SKM-1 (cell line): ENCODE results near the gene SNTG2.
"Not testable (repeated sequence)": the region's sequence is repeated elsewhere in the genome, so short reads cannot be mapped to it uniquely, and the experiment has no call there.

Experiments
- DNase-seq: peaks from one replicate; lab custom pipeline; 2025; ENCODE audit not compliant: unreplicated experiment; lab: John Stamatoyannopoulos, UW

The SNTG2 gene

GRCh38 chr2:1088940-1089339 is 138.3 kb downstream of the SNTG2 start:
- DNase-seq = no peak

GRCh38 chr2:1091895-1092585 is 141.4 kb downstream of the SNTG2 start:
- no peak for DNase-seq

GRCh38 chr2:1093668-1094067 is 143.0 kb downstream of the SNTG2 start:
- not testable (repeated sequence) for DNase-seq

GRCh38 chr2:1097101-1097500 is 146.5 kb downstream of the SNTG2 start:
- no peak for DNase-seq

DNA sequence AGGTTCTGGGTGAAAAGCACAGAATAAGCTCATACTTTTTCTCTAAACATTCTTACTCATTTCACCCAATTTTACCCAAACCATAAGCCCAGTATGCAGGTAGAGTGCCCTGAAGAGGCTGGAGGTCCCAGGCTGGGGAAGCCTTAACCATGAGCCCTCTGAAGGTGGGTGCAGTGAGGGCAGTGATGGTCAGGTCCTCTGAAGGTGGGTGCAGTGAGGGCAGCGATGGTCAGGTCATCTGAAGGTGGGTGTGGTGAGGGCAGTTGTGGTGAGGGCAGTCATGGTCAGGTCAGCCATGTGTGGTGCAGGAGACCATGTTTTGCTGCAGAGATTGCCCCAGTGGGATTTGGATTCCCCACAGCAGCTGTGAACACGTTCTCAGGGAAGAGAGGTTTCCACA is 148.8 kb downstream of the SNTG2 start:
- DNase-seq = no peak

- DNase-seq = no peak
Measured at GRCh38 chr2:1101011-1101782, 150.5 kb downstream of the SNTG2 start.

DNA sequence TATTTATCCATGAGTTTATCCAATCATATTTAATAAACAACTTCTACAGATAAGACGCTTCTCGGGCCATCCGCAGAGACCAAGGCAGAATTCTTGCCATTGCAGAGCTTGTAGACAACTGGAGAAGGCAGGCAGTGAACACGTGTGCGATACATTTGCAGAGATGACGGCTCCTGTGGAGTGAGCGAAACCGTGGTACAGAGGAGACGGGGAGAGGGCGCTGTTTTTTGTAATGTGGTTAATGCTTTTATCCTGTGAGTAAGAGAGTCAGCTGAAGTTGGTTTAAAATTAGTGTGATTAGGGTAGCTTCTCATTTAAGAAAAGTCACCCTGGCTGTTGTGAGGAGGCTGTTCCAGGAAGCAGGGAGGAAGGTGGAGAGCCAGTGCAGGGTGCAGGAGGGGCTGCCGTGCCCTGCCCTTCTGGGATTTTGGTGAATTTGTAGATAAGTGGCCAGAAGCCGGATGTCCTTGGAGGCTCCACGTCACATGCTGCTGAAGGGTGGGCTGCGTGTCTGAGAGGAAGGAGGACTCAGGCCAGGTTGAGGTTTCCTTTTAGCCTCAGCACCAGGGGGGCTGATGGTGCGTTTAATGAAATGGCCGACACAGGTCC is 151.4 kb downstream of the SNTG2 start:
- DNase-seq = no peak

DNA sequence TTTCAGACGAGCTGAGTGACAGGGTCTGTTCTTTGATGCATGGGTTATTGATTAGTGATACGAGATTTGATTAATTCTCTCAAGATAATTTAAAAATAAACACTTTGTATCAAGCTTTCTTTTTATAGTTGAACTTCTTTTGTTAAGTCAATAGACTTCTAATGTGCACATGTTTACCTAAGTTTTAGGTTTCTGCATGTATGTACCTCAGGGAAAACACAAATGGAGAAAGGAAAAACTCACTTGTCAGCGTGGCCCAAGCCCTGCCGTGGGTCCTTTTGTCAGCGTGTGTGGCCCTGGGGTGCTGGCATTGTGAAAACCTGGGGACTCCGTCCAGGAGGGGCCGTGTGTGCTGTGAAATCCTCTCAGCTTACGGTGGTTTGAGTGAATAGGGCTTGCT is 153.7 kb downstream of the SNTG2 start:
- DNase-seq = no peak

GRCh38 chr2:1106344-1106743 is 155.7 kb downstream of the SNTG2 start:
- DNase-seq = not testable (repeated sequence)

DNA sequence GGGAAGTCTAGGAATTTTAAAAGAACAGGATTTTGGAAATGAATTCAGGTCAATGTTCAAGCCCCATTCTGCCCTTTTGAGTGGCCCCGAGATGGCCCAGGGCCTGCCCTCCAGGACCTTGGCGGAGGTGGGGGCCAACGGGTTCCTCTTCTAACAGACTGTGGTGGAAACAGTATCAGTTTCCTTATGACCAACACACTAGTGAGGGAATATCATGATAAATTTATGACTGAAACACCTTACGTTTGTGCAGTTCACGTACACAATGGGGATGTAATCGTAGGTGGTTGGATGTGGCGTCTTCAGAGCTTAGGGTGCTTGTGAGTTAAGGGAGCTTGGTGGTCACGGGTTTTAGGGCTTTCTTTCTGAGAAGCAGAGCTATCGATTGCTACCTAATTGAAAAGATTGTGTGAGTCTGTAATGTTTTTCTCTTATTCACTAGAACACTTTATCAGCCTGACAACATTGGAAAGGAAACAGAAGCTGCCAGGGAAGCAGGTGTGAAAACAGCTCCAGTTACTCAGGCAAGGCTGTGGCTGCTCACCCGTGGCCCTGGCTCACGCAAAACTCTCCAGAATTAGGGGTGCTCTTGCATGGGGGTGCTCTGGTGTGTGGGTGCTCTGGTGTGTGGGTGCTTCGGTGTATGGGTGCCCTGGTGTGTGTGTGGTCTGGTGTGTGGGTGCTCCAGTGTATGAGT is 165.3 kb downstream of the SNTG2 start:
- no peak for DNase-seq

DNA sequence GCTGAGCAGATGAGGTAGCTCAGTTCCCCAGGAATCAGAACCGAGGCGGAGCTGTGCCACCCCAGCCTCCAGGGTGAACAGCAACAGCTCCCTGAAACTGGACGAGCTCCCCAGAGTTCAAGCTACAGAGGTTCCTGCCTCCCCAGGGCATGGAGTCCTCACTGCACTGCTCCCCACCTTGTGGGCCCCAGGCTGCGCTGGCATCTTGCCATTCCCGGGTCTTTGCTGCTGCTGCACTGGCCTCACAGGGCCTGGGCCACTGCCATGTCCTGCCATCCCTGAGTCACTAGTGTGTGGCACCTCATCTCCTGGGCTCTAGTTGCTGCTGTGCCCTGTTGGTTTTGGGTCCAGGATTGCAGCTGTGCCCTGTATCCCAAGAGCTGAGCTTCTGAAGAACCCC is 166.9 kb downstream of the SNTG2 start:
- DNase-seq = no peak

DNA sequence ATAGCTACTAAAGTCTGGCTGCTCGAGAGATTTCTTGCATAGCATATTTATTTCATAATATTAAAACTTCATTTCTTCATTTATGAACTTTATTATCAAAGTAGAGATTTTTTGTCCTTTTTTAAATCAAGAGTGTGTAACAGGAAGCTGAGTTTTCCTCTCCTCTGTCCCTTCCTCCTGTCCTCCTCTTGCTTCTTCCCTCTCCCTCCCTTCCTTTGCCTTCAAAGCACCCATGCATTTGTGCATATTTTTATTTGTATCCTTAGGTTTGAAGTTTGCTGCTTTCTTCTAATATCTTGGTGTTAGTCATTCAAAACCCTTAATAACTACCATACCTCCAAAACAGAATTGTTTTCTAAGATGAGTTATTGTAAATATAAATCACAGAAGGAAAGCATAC is 174.6 kb downstream of the SNTG2 start:
- DNase-seq = no peak

DNA sequence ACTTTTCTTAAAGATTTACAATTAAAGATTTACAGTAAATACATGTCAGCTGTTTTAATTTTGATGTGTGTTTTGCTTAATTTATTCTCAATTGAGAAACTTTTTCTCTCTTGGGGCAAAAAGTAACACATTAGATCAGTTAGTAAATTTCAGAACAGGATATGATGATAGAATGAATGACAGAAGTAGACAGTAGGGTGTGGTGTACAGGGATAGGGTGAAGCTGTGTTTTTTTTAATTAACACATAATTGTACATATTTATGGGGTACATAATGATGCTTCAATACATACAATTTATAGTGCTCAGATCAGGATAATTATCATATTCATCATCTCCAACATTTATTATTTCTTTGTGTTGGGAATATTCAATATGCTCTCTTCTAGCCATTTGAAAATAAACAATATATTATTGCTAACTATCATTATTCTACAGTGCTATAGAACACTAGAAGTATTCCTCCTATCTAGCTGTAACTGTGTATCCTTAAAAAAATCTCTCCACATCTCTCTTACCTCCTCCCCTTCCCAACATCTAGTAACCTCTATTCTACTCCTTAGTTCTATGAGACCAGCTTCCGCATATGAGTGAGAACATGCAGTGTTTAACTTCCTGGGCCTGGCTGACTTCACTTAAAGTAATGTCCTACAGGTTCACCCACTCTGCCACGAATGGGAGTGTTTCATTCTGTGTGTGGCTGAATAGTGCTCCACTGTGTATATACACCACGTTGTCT is 175.2 kb downstream of the SNTG2 start:
- no peak for DNase-seq

GRCh38 chr2:1129982-1130381 is 179.3 kb downstream of the SNTG2 start:
- DNase-seq = no peak

DNA sequence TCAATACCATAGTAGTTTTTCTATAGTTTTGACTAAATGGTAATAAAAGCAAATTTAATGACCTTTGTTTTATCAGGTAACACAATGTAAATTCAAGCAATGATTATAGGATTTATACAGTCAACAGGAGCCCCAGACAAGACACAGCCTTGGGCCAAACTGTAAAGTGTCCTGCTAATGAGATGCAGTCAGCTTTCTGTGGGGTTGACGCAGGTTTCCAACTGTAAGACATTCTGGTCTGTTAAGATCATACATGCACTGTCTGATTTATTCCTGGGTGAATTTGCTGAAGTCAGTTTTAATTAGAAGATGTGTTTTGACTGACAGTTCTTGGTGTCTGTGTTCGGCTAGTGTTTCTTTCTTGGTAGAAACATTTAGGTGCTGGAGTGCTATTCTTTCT is 180.3 kb downstream of the SNTG2 start:
- no peak for DNase-seq

GRCh38 chr2:1132328-1132969 is 181.8 kb downstream of the SNTG2 start:
- DNase-seq = no peak

- not testable (repeated sequence) for DNase-seq
Measured at GRCh38 chr2:1133896-1134295, 183.2 kb downstream of the SNTG2 start.

DNA sequence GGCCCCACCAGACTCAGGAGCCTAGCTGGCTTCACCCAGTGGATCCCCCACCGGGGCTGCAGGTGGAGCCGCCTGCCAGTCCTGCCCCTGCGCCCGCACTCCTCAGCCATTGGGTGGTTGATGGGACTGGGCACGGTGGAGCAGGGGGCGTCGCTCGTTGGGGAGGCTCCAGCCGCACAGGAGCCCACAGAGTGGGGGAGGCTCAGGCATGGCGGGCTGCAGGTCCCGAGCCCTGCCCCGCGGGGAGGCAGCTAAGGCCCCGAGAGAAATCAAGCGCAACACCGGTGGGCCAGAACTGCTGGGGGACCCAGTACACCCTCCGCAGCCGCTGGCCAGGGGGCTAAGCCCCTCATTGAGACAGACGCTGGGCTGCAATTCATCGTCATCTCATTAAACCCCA is 184.0 kb downstream of the SNTG2 start:
- no peak for DNase-seq

DNA sequence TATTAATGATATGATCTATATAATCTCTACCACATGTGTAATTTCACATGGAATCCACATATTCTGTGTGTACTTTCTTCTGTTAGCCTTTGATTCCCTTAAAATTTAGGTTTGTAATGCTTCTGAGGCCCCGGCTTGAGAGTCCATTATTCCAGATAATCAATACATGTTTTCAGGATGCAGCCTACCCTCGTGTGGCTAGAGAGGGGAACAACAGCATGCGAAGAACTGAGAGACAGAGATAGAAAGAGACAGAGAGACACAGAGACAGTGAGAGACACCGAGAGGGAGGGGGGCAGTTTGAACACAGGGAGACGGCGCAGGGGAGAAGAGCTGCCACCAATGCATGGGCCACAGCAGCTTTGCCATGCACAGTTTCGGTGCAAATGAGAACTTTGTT is 185.4 kb downstream of the SNTG2 start:
- no peak for DNase-seq

DNA sequence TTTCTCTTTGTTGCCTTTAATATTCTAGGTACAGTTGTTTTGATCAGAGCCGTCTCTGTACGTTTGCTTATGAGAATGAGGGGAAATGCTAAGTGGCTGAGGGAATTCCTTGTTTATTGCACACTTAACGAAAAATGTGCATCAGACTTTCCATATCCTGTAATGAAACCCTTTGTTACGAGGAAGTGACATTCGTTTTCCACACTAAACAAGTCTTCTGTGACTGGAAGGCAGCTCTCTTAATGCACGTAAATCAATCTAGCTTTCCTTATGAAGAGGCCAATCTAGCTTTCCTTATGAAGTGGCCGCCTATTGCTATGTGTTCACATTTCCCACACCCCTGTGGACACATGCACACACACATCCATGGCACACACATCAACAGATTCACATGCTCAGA is 186.2 kb downstream of the SNTG2 start:
- DNase-seq = no peak
